CD14-positive monocyte (primary cell): ENCODE measurements around the gene SIGLEC9. TPM values are rescaled to one million over a fixed set of nuclear protein-coding genes. Genes with fewer than 3 reads are reported as not detected.

Experiments used
- DNase-seq, 3 donors: peaks; one replicate each; pipeline ENCODE4 v3.0.0-alpha.2; 2011 to 2022
- H2AFZ ChIP-seq: 2 replicates; pipeline ENCODE4 v1.6.0; 2012; ENCODE audit warnings: mild to moderate bottlenecking, low read depth, low read length, inconsistent platforms; ENCODE audit not compliant: insufficient read depth, poor library complexity, severe bottlenecking
- H3K27ac ChIP-seq, 2 donors: 1 replicate in 1 of 2; 2 replicates in 1 of 2; pipeline ENCODE4 v1.5.1; 2012 to 2013; ENCODE audit warnings: low read length in 2 of 2, control low read depth in 1 of 2, inconsistent platforms in 1 of 2, low read depth in 1 of 2, mild to moderate bottlenecking in 1 of 2
- H3K27me3 ChIP-seq, 2 donors: one replicate each; pipeline versions ENCODE4 v1.6.0 to v1.6.1; 2011 to 2013; ENCODE audit warnings: low read length in 2 of 2; ENCODE audit not compliant: control insufficient read depth in 2 of 2, insufficient read depth in 2 of 2
- H3K36me3 ChIP-seq, 2 donors: replicated peaks in 1 of 2; 1 replicate in 1 of 2; 2 replicates in 1 of 2; pipeline versions ENCODE4 v1.5.1 to v1.6.1; 2012 to 2013; ENCODE audit warnings: low read length in 2 of 2, control low read depth in 1 of 2, inconsistent platforms in 1 of 2, mild to moderate bottlenecking in 1 of 2; ENCODE audit not compliant: insufficient read depth in 2 of 2, control insufficient read depth in 1 of 2
- H3K4me1 ChIP-seq, 2 donors: 1 replicate in 1 of 2; 2 replicates in 1 of 2; pipeline versions ENCODE4 v1.5.1 to v1.6.1; 2012 to 2013; ENCODE audit warnings: low read length in 2 of 2, control low read depth in 1 of 2, inconsistent platforms in 1 of 2, mild to moderate bottlenecking in 1 of 2, moderate library complexity in 1 of 2; ENCODE audit not compliant: insufficient read depth in 2 of 2, control insufficient read depth in 1 of 2
- H3K4me2 ChIP-seq: replicated peaks from 2 replicates; pipeline ENCODE3; 2012; ENCODE audit warnings: low read length, moderate library complexity, mild to moderate bottlenecking; ENCODE audit not compliant: poor library complexity, severe bottlenecking; ENCODE audit errors: extremely low read depth
- H3K4me3 ChIP-seq, 3 experiments: fragments of 200-600 bp in 1 of 3; sonication (generic) in 1 of 3; replicated peaks in 1 of 3; 1 replicate in 2 of 3; 2 replicates in 1 of 3; pipeline ENCODE4 v1.5.1; 2011 to 2013; ENCODE audit warnings: low read length in 3 of 3, mild to moderate bottlenecking in 3 of 3, control low read depth in 2 of 3, low read depth in 2 of 3, inconsistent platforms in 1 of 3, moderate library complexity in 1 of 3
- H3K79me2 ChIP-seq: 2 replicates; pipeline ENCODE4 v1.6.0; 2012; ENCODE audit warnings: mild to moderate bottlenecking, control low read depth, inconsistent platforms, low read length, moderate library complexity; ENCODE audit not compliant: insufficient read depth
- H3K9ac ChIP-seq: 2 replicates; pipeline ENCODE4 v1.6.0; 2017; ENCODE audit warnings: low read length, mild to moderate bottlenecking; ENCODE audit not compliant: insufficient read depth, poor library complexity, severe bottlenecking
- H3K9me3 ChIP-seq, 2 donors: replicated peaks in 1 of 2; 1 replicate in 1 of 2; 2 replicates in 1 of 2; pipeline versions ENCODE4 v1.5.1 to v1.6.1; 2012 to 2013; ENCODE audit warnings: low read length in 2 of 2, control low read depth in 1 of 2; ENCODE audit not compliant: control insufficient read depth in 1 of 2, insufficient read depth in 1 of 2
- H4K20me1 ChIP-seq: 2 replicates; pipeline ENCODE4 v1.6.0; 2012; ENCODE audit warnings: mild to moderate bottlenecking, low read length, control low read depth, moderate library complexity; ENCODE audit not compliant: insufficient read depth
- H3K27ac Mint-ChIP-seq, 7 donors: one replicate each; pipeline ENCODE4 v1.8.0; 2020; ENCODE audit warnings: mild to moderate bottlenecking in 7 of 7, mixed read lengths in 7 of 7, moderate library complexity in 6 of 7, inconsistent platforms in 2 of 7
- H3K27me3 Mint-ChIP-seq, 3 donors: one replicate each; pipeline ENCODE4 v1.8.0; 2021 to 2022; ENCODE audit warnings: low read depth in 3 of 3, mild to moderate bottlenecking in 3 of 3, mixed read lengths in 3 of 3, moderate library complexity in 3 of 3, inconsistent platforms in 1 of 3
- H3K36me3 Mint-ChIP-seq, 2 donors: one replicate each; pipeline ENCODE4 v1.8.0; 2020; ENCODE audit warnings: mixed read lengths in 2 of 2, inconsistent platforms in 1 of 2, mild to moderate bottlenecking in 1 of 2
- H3K4me1 Mint-ChIP-seq: one replicate; pipeline ENCODE4 v1.8.0; 2020; ENCODE audit warnings: mild to moderate bottlenecking, mixed read lengths
- H3K4me3 Mint-ChIP-seq, 2 donors: one replicate each; pipeline ENCODE4 v1.8.0; 2020; ENCODE audit warnings: mild to moderate bottlenecking in 2 of 2, mixed read lengths in 2 of 2, moderate library complexity in 1 of 2
- H3K9me3 Mint-ChIP-seq, 7 donors: one replicate each; pipeline ENCODE4 v1.8.0; 2020 to 2022; ENCODE audit warnings: mixed read lengths in 7 of 7, mild to moderate bottlenecking in 6 of 7, moderate library complexity in 6 of 7, inconsistent platforms in 2 of 7
- WGBS: methylation state at CpG from one replicate; pipeline ENCODE4 v1.1.5; 2013; ENCODE audit warnings: missing lambda C conversion rate; ENCODE audit not compliant: insufficient coverage; 5-methylcytosine and 5-hydroxymethylcytosine counted together
- intact Hi-C, 2 donors: fragments of 100-400 bp; cut with micrococcal nuclease; formaldehyde crosslinking; loops; one replicate each; pipeline versions ENCODE4 v1.15.0 to v1.15.1; 2023
- polyA plus RNA-seq, 3 donors: library from polyadenylated mRNA; depleted of rRNA in 1 of 3; unstranded in 2 of 3; stranded (reverse) in 1 of 3; fragments of 300-500 nt in 2 of 3; fragments of >200 nt in 1 of 3; fragmentation: Illumina TruSeq in 2 of 3; gene quantifications; 1 replicate in 2 of 3; 2 replicates in 1 of 3; pipeline ENCODE4 v1.2.3, GENCODE V29; 2012 to 2021
- TF ChIP-seq, protein P1 (sequence below): fragments of 200-600 bp; IDR thresholded peaks from one replicate; pipeline ENCODE4 v1.8.0; 2022; ENCODE audit warnings: antibody characterized with exemption, mild to moderate bottlenecking

SIGLEC9 gene
- polyA plus RNA-seq, 3 donors: 87.5 to 137 (median 133) TPM

DNA sequence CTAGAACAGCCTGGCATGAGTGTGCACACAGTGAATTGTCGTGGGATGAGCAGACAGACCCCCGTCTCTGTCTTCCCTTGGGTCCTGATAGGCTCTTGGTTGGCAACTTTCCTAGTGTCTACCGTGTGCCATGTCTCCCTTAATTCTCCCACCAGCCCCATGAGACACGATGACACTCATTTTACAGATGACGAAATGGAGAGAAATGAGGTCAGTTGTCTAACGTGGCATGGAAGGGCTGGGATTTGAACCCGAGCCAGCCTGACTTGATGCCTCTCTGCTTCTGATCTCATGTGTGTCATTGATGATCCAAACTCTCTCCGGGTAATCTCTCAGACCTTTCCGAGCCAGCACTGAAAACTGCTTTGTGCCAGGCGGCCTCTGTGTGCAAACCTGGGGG is 33.6 kb upstream of the SIGLEC9 start:
- Mint-ChIP-seq H3K36me3 (peaks cover 0 to 7% of the 10 kb centered on the region in 2 donors), H3K27me3 (peaks cover 8 to 18% (median 12%) of the 10 kb centered on the region in 3 donors), H3K9me3 (no peaks in the 10 kb centered on the region), H3K4me3 (no peak overlapping the region), H3K4me1 (no peaks in the 10 kb centered on the region), H3K27ac (no peak overlapping the region)
- Histone ChIP-seq H3K27me3 (no peaks in the 10 kb centered on the region), H3K9me3 (no peaks in the 10 kb centered on the region), H4K20me1 (no peaks in the 10 kb centered on the region), H3K36me3 (no peaks in the 10 kb centered on the region), H3K27ac (no peak overlapping the region), H3K4me3 (no peak overlapping the region), H3K4me2 (no peak overlapping the region), H3K9ac (no peak overlapping the region), H3K4me1 (no peaks in the 10 kb centered on the region), H3K79me2 (no peaks in the 10 kb centered on the region), H2AFZ (no peak overlapping the region)
- TF ChIP-seq, protein P1, sequence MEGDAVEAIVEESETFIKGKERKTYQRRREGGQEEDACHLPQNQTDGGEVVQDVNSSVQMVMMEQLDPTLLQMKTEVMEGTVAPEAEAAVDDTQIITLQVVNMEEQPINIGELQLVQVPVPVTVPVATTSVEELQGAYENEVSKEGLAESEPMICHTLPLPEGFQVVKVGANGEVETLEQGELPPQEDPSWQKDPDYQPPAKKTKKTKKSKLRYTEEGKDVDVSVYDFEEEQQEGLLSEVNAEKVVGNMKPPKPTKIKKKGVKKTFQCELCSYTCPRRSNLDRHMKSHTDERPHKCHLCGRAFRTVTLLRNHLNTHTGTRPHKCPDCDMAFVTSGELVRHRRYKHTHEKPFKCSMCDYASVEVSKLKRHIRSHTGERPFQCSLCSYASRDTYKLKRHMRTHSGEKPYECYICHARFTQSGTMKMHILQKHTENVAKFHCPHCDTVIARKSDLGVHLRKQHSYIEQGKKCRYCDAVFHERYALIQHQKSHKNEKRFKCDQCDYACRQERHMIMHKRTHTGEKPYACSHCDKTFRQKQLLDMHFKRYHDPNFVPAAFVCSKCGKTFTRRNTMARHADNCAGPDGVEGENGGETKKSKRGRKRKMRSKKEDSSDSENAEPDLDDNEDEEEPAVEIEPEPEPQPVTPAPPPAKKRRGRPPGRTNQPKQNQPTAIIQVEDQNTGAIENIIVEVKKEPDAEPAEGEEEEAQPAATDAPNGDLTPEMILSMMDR: no peak
- WGBS: 93% methylated on average over 7 of the region's 10 CpGs
- DNase-seq: no peak
- intact Hi-C loops: no loop called here

GRCh38 chr19:51091895-51092873 is 32.5 kb upstream of the SIGLEC9 start:
- no peaks in the 10 kb centered on the region for H3K27me3 ChIP-seq
- Mint-ChIP-seq H3K4me1 (peaks cover 7% of the 10 kb centered on the region), H3K4me3 (no peak overlapping the region), H3K36me3 (peaks cover 0 to 8% of the 10 kb centered on the region in 2 donors), H3K9me3 (peaks cover 0 to 2% (median 0%) of the 10 kb centered on the region in 7 donors), H3K27ac (peak overlapping the region in 1 of 7 donors; percentile 7), H3K27me3 (peaks cover 4 to 17% (median 10%) of the 10 kb centered on the region in 3 donors)
- TF ChIP-seq, protein P1: no peak
- no peaks in the 10 kb centered on the region for H3K36me3 ChIP-seq
- H3K4me1 ChIP-seq: peaks cover 6 to 7% of the 10 kb centered on the region in 2 donors
- H4K20me1 ChIP-seq: no peaks in the 10 kb centered on the region
- DNase-seq: no peak
- no peak overlapping the region for H3K4me3 ChIP-seq
- no peak overlapping the region for H3K4me2 ChIP-seq
- H3K9ac ChIP-seq: no peak overlapping the region
- no peaks in the 10 kb centered on the region for H3K9me3 ChIP-seq
- WGBS: 90% methylated on average over 12 of the region's 16 CpGs
- no peak overlapping the region for H2AFZ ChIP-seq
- intact Hi-C loops: no loop called here
- H3K79me2 ChIP-seq: no peaks in the 10 kb centered on the region
- no peak overlapping the region for H3K27ac ChIP-seq
